ENCODE measurements around the gene NEURL1B.

The NEURL1B gene

DNA sequence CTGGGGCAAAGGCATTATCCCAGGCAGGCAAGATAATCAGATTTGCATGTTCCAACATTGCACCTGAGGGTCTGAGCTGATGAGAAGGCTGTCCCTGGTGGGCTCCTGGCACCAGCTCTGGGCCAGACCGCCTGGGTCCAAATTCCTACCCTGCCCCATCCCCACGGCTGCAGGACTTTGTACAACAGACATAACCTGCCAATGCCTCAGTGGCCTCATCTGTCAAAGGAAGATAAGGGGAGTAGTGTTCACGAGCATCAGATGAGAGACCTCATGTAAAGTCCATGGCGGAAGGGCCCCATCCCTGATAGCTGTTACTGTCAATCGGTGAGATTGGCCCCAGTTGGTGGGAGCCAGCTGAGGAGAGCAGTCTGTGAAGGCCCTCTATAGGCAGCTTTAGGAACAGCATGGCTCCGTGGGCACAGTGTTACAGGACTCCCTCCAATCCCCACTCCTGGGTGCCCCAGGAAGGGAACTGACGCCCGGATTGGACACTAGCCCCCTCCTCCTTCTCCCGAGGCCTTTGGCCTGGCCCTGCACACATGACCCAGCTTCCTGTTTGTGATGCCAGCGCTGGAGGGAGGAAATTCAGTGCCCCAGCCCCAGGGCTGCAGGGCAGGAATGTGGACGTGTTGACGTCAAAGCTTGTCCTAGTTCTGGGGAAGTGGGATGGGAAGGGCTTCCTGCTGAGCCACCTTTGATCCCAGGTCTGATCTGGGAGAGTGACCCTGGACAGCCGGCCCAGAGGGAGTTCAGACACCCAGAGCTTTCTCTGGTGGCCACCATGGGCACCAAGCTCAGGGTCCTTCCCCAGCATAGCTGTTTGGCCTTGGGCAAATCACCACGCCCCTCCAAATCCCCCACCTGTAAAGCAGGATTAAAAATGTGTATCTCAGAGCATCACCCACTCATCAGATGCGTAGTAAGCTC is 73.7 kb downstream of the NEURL1B start:
- DNase-seq (ENCODE audit: low read depth in 2 of 2), result peak; percentile 51 to 57

DNA sequence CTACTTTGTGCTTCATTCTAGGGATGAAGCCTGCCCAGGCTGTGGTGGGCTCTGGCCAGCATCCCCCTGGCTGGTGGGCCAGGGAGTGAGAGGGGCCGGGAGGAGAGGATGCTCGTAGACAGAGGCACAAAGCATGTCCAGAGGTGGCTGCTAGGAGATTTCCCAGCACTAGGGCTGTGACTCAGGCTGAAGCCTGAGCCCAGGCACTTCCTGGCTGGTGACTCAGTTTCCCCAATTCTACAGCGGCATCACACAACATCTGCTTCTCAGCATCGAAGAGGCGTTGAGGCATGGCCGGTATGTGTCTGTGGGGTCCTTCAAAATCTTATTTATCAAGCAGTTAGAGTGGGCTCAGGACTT is 74.3 kb downstream of the NEURL1B start:
- no peak for DNase-seq (ENCODE audit: low read depth in 2 of 2)

DNA sequence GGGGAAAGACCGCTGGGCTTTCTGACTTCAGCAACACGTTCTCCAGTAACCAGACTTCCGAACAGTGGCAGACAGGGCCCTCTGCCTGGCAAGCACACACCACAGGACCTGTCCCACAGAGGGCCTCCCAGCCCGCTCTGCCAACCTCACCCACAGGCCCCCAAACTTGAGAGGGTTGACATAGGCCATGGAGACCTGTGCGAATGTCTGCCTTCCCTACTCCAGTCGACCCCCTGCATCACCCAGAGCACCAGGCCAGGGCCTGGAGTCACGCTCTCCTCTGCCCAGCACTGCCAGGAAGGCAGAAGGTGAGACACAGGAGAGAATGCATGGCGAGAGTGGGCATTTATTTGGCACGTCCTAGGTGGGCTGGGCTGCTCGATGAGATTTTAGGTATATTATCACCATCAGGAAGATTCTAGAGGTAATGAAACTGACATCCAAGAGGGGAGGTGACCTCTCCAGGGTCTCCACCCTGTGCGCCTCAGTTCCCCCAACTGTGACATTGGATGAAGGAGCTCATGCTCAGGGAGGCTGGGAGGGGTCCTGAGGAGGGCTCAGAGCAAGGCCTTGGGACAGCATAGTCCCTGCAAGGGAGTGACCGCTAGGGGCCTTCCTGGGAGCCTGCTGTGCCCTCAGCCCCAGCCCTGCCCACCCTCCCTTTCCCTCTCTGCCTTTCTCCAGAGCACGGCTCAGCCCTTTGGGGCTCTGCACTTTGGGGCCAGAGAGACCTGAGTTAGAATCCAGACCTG is 75.0 kb downstream of the NEURL1B start:
- DNase-seq (ENCODE audit: low read depth in 2 of 2), result no peak

GRCh38 chr5:172716796-172717313 is 75.8 kb downstream of the NEURL1B start:
- peak; percentile 75 to 77 for DNase-seq (ENCODE audit: low read depth in 2 of 2)

DNA sequence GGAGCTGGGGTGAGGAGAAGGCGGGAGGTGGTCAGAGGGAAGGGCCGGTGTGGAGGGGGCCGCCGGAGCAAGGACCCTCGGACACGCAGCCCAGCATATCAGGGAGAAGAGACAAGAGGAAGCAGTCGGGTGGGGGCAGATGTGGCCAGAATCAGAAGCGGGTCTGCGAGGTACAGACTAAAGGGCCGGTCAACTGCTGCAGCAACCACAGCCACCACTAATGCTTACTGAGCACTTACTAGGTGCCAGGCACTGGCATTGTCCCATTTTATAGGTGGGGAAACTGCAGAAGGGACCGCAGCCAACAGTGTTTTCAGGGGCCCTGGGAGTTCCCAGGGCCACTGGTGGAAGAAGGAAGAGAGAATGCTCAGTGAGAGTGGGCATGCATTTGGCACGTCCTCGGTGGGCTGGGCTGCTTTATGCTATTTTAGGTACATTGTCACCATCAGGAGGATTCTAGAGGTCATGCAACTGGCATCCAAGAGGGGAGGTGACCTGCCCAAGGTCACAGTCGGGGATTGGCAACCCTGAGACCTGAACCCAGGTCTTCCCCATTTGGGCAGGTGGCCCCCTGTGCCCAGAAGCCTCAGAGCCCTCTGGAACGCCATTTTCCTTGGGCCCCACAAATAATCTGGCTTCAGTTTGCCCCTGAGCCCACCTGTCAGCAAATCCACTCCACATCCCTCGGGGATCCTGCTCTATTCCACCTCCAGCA is 76.6 kb downstream of the NEURL1B start:
- no peak for DNase-seq (ENCODE audit: low read depth in 2 of 2)

DNA sequence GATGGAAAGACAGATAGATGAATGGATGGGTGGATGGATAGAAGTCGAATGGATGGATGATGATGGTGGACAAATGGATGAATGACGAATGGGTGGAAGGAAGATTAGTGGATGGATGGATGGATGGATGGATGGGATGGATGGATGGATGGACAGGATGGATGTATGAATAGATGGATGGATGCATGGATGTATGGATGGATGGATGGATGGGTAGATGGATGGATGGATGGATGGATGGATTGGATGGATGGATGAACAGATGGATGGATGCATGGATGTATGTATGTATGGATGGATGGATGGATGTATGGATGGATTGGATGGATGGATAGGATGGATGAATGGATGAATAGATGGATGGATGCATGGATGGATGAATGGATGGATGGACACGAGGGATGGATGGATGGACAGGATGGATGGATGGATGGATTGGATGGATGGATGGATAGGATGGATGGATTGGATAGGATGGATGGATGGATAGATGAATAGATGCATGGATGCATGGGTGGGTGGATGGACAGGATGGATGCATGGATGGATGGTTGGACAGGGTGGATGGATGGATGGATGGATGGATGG is 77.6 kb downstream of the NEURL1B start:
- no peak for DNase-seq (ENCODE audit: low read depth in 2 of 2)

DNA sequence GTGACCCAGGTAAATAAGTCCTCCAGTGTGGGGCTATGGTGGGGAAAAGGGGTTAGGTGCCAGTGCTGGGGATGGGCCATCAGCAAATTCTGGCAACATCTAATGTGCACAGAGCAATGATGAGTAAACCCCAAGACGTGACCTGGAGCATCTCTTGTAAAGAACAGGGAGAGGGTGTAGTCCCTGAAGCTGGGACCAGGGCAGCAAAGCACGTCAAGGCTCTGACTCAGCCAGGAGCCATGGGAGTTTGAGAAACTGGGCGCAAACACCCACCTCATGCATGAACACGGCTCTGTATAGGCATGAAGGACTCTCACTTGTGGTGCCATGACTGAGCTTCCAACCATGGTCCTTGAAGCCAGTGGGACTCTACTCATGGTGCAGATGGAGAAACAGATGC is 78.1 kb downstream of the NEURL1B start:
- DNase-seq (ENCODE audit: low read depth in 2 of 2), result no peak

- DNase-seq (ENCODE audit: low read depth in 2 of 2), result no peak
Measured at GRCh38 chr5:172720655-172721054, 79.6 kb downstream of the NEURL1B start.

- DNase-seq (ENCODE audit: low read depth in 2 of 2), result no peak
Measured at GRCh38 chr5:172721455-172722326, 80.6 kb downstream of the NEURL1B start.

- no peak for DNase-seq (ENCODE audit: low read depth in 2 of 2)
Measured at GRCh38 chr5:172722327-172722815, 81.3 kb downstream of the NEURL1B start.

- no peak for DNase-seq (ENCODE audit: low read depth in 2 of 2)
Measured at GRCh38 chr5:172723508-172723907, 82.4 kb downstream of the NEURL1B start.

GRCh38 chr5:172724242-172725183 is 83.5 kb downstream of the NEURL1B start:
- no peak for DNase-seq (ENCODE audit: low read depth in 2 of 2)

GRCh38 chr5:172725273-172725672 is 84.2 kb downstream of the NEURL1B start:
- no peak for DNase-seq (ENCODE audit: low read depth in 2 of 2)

GRCh38 chr5:172725785-172726184 is 84.7 kb downstream of the NEURL1B start:
- DNase-seq (ENCODE audit: low read depth in 2 of 2), result no peak

- no peak for DNase-seq (ENCODE audit: low read depth in 2 of 2)
Measured at GRCh38 chr5:172726966-172727365, 85.9 kb downstream of the NEURL1B start.

DNA sequence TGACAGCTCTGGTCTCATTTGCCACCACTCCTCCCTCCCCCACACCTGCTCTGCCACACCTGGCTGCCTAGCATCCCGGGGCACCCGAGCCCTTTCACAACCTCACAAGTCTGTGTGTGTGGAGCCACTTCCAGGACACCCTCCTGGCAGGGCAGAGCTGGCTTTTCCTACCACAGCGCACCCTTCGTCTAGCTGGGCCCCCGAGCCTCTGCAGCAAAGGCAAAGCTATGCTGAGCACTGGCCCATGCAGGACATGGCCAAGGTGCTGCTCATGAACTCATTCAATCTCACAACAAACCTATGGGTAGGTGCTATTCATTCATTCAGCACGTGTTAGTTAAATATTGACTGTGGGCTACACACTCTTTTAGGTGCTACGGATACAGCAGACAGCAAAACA is 86.5 kb downstream of the NEURL1B start:
- no peak for DNase-seq (ENCODE audit: low read depth in 2 of 2)

- DNase-seq (ENCODE audit: low read depth in 2 of 2), result no peak
Measured at GRCh38 chr5:172728481-172729241, 87.6 kb downstream of the NEURL1B start.

DNA sequence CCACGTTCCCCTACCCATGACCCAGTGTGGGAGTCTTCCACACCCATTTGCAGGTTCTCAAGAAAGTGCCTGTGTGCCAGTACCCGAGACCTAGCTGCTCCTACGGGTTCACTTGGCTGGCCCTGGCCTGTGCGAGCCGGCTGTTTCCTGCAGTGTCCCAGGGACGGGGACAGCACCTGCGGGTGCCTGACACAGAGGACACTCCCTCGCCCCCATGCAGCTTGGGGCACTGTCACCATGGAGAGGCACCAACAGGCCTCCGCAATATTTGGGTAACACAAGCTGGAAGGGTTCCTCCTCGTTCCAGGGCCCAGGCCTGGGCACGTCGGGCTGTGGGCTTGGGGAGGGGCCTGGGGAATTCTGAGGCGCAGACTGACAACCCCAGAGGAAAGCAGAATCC is 88.5 kb downstream of the NEURL1B start:
- no peak for DNase-seq (ENCODE audit: low read depth in 2 of 2)

GRCh38 chr5:172730222-172730621 is 89.2 kb downstream of the NEURL1B start:
- no peak for DNase-seq (ENCODE audit: low read depth in 2 of 2)

Measured in activated CD4-positive, alpha-beta T cell treated with anti-CD3 and anti-CD28 coated beads for 24 hours (primary cell).